ENCODE results near the gene RPL27. TPM values are rescaled to one million over a fixed set of nuclear protein-coding genes. Genes with fewer than 3 reads are reported as not detected.

The RPL27 gene
- total and polyA plus RNA-seq, 2 of the 13 experiments (the other 11 are each of a cell fraction or from before 2014, with no cell fraction given) = 1,585 to 5,840 TPM

DNA sequence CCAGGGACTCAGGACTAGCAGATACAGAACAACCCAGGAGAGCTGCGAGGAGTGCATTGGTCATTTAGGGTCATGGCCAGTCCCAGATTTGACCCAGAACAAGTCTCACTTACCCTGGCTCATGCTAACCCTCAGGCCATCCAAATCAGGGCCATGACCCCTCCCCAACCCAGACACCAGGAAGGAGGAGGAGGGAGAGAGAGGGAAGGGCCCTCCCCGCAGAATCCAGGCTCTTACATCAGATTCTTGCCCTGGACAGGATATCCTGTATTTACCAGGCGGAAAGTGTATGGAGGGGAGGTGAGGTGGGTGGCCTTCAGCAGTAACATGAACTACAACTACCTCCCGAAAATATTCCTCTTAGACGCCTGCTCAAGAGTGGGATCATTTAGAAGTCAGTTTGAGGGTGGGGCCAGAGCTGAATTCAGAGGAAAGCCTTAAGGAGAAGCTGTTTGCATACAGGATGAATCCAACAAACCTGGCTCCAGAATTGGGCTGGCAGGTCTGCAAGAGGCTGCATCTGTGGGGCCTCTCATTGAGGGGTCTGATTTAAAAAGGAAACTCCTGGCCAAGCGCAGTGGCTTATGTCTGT lies 21.9 kb downstream of the RPL27 start (continued):
- TF ChIP-seq THYN1 (CRISPR knock-in tag; IDR thresholded peaks at IDR 0.05; ENCODE audit: borderline replicate concordance, low read depth) (0 out of 2 replicates have a peak, but pooled peaks have one; percentile 8), RXRB (CRISPR knock-in tag; IDR thresholded peaks at IDR 0.05; ENCODE audit: borderline replicate concordance) (peak; percentile 16; the same call in 1 of the 2 replicates), GABPA (IDR thresholded peaks at IDR 0.05; ENCODE audit: low read depth, low read length) (no peak), GABPA (CRISPR knock-in tag; IDR thresholded peaks at IDR 0.05; ENCODE audit: low read depth) (peak; percentile 59; the same call in 1 of the 2 replicates), ZSCAN9 (CRISPR knock-in tag; IDR thresholded peaks at IDR 0.05; ENCODE audit: borderline replicate concordance) (0 out of 2 replicates have a peak, but pooled peaks have one; percentile 16), PATZ1 (CRISPR knock-in tag; IDR thresholded peaks at IDR 0.05) (peak; percentile 76; the same call in 1 of the 2 replicates), SAP130 (CRISPR knock-in tag; IDR thresholded peaks at IDR 0.05; ENCODE audit: low read depth) (0 out of 2 replicates have a peak, but pooled peaks have one; percentile 15), MXD1 (CRISPR knock-in tag; IDR thresholded peaks at IDR 0.05) (no peak), ZNF275 (CRISPR knock-in tag; IDR thresholded peaks at IDR 0.05; ENCODE audit: borderline replicate concordance) (no peak), ISL2 (CRISPR knock-in tag; IDR thresholded peaks at IDR 0.05) (no peak)

All from HepG2 (cell line).